ENCODE measurements around the gene FERMT2.
"Not testable (repeated sequence)": the region's sequence is repeated elsewhere in the genome, so short reads cannot be mapped to it uniquely, and the experiment has no call there.

Gene FERMT2

GRCh38 chr14:52939427-52939826, 11.4 kb downstream of the FERMT2 start:
- no peak for DNase-seq (ENCODE audit: low spot score)

GRCh38 chr14:52937869-52938268, 13.0 kb downstream of the FERMT2 start:
- DNase-seq (ENCODE audit: low spot score), result no peak

- no peak for DNase-seq (ENCODE audit: low spot score)
Measured at GRCh38 chr14:52937306-52937705, 13.5 kb downstream of the FERMT2 start.

GRCh38 chr14:52936437-52936836, 14.4 kb downstream of the FERMT2 start:
- DNase-seq (ENCODE audit: low spot score), result no peak

GRCh38 chr14:52935833-52936232, 15.0 kb downstream of the FERMT2 start:
- no peak for DNase-seq (ENCODE audit: low spot score)

- no peak for DNase-seq (ENCODE audit: low spot score)
Measured at GRCh38 chr14:52934762-52935161, 16.1 kb downstream of the FERMT2 start.

- no peak for DNase-seq (ENCODE audit: low spot score)
Measured at GRCh38 chr14:52929192-52929807, 21.6 kb downstream of the FERMT2 start.

GRCh38 chr14:52926953-52927352, 23.9 kb downstream of the FERMT2 start:
- DNase-seq (ENCODE audit: low spot score), result no peak

GRCh38 chr14:52923902-52924575, 26.8 kb downstream of the FERMT2 start:
- no peak for DNase-seq (ENCODE audit: low spot score)

GRCh38 chr14:52922656-52923055, 28.2 kb downstream of the FERMT2 start:
- DNase-seq (ENCODE audit: low spot score), result no peak

- no peak for DNase-seq (ENCODE audit: low spot score)
Measured at GRCh38 chr14:52922059-52922458, 28.8 kb downstream of the FERMT2 start.

GRCh38 chr14:52920411-52920810, 30.4 kb downstream of the FERMT2 start:
- DNase-seq (ENCODE audit: low spot score), result not testable (repeated sequence)

- DNase-seq (ENCODE audit: low spot score), result no peak
Measured at GRCh38 chr14:52919971-52920370, 30.9 kb downstream of the FERMT2 start.

- no peak for DNase-seq (ENCODE audit: low spot score)
Measured at GRCh38 chr14:52918486-52918885, 32.4 kb downstream of the FERMT2 start.

- no peak for DNase-seq (ENCODE audit: low spot score)
Measured at GRCh38 chr14:52917735-52918134, 33.1 kb downstream of the FERMT2 start.

- DNase-seq (ENCODE audit: low spot score), result no peak
Measured at GRCh38 chr14:52914295-52914694, 36.6 kb downstream of the FERMT2 start.

GRCh38 chr14:52913271-52913670, 37.6 kb downstream of the FERMT2 start:
- no peak for DNase-seq (ENCODE audit: low spot score)

- DNase-seq (ENCODE audit: low spot score), result no peak
Measured at GRCh38 chr14:52911904-52912303, 38.9 kb downstream of the FERMT2 start.

- DNase-seq (ENCODE audit: low spot score), result no peak
Measured at GRCh38 chr14:52910572-52910971, 40.3 kb downstream of the FERMT2 start.

GRCh38 chr14:52907949-52908348, 42.9 kb downstream of the FERMT2 start:
- DNase-seq (ENCODE audit: low spot score), result no peak

GRCh38 chr14:52906141-52906601, 44.7 kb downstream of the FERMT2 start:
- no peak for DNase-seq (ENCODE audit: low spot score)

GRCh38 chr14:52902971-52903619, 47.8 kb downstream of the FERMT2 start:
- no peak for DNase-seq (ENCODE audit: low spot score)

GRCh38 chr14:52901357-52901980, 49.4 kb downstream of the FERMT2 start:
- no peak for DNase-seq (ENCODE audit: low spot score)
